A549 (cell line): ENCODE data around the gene ANXA10. TPM values are rescaled to one million over a fixed set of nuclear protein-coding genes. Genes with fewer than 3 reads are reported as not detected.
"Not testable (repeated sequence)": the region's sequence is repeated elsewhere in the genome, so short reads cannot be mapped to it uniquely, and the experiment has no call there.

Source experiments
- ATAC-seq, 2 experiments: fragments of 200-7000 bp in 1 of 2; fragments of >200 bp in 1 of 2; cut with Nextera tagmentation in 1 of 2; cut with Tn5 transposase in 1 of 2; 3 replicates each; pipeline versions ENCODE4 v1.8.0 to v1.9.1; 2018 to 2020; ENCODE audit warnings: mild to moderate bottlenecking in 1 of 2, moderate library complexity in 1 of 2
- CTCF ChIA-PET: fragments of 300-600 bp; sonication (Branson Sonifier 250); formaldehyde crosslinking; extraction: SDS; loops from one replicate; lab custom pipeline; 2021; ENCODE audit warnings: antibody characterized with exemption, inconsistent platforms; lab: Yijun Ruan, JAX
- POLR2A ChIA-PET: fragments of 350-600 bp; formaldehyde crosslinking; extraction: SDS; loops from one replicate; lab custom pipeline; 2021; ENCODE audit warnings: antibody characterized with exemption, inconsistent platforms; lab: Yijun Ruan, JAX
- DNase-seq, 2 experiments: peaks; one replicate each; pipeline versions ENCODE4 v3.0.0 to v3.0.0-alpha.2; 2011 to 2016; ENCODE audit warnings: low read depth in 1 of 2, low spot score in 1 of 2
- FAIRE-seq: peaks from 2 replicates; lab custom pipeline; 2011; peaks lifted over from hg19 to GRCh38; lab: Jason Lieb, UNC
- H3K27ac ChIP-seq, 2 experiments: fragments of >200 bp; sonication (Bioruptor Twin); formaldehyde crosslinking; 3 replicates each; pipeline ENCODE4 v1.5.1; 2016 to 2017
- H3K4me1 ChIP-seq: fragments of >200 bp; sonication (Bioruptor Twin); formaldehyde crosslinking; 3 replicates; pipeline ENCODE4 v1.6.1; 2016
- H3K4me2 ChIP-seq: fragments of >200 bp; sonication (Bioruptor Twin); formaldehyde crosslinking; 3 replicates; pipeline ENCODE4 v1.6.1; 2016
- H3K4me3 ChIP-seq: fragments of >200 bp; sonication (Bioruptor Twin); formaldehyde crosslinking; 3 replicates; pipeline ENCODE4 v1.5.1; 2016
- H3K9me3 ChIP-seq: fragments of >200 bp; sonication (Bioruptor Twin); formaldehyde crosslinking; 3 replicates; pipeline ENCODE4 v1.6.1; 2016
- BHLHE40 ChIP-seq: IDR thresholded peaks from 2 replicates; pipeline ENCODE4 v1.6.1; 2012; ENCODE audit warnings: low read depth, low read length, inconsistent platforms
- CBX2 ChIP-seq: fragments of 200-600 bp; sonication (generic); IDR thresholded peaks from 2 replicates; pipeline ENCODE4 v1.6.1; 2016; ENCODE audit warnings: low read depth, mild to moderate bottlenecking, borderline replicate concordance
- E2F6 ChIP-seq: IDR thresholded peaks from 2 replicates; pipeline ENCODE4 v1.6.1; 2012; ENCODE audit warnings: low read depth, borderline replicate concordance
- EHF ChIP-seq: fragments of 250-450 bp; sonication (Bioruptor Pico); IDR thresholded peaks from 2 replicates; pipeline ENCODE4 v1.5.0; 2020; ENCODE audit warnings: mild to moderate bottlenecking
- FOSB ChIP-seq: fragments of 250-450 bp; sonication (Bioruptor Pico); IDR thresholded peaks from 2 replicates; pipeline ENCODE4 v1.5.0; 2020; ENCODE audit warnings: mild to moderate bottlenecking, moderate library complexity
- FOSL2 ChIP-seq, 2 experiments: fragments of 450-650 bp in 1 of 2; fragments of >200 bp in 1 of 2; sonication (Bioruptor Twin) in 1 of 2; formaldehyde crosslinking; IDR thresholded peaks; 2 replicates each; pipeline versions ENCODE4 v1.5.0 to v1.6.1; 2016 to 2020; ENCODE audit warnings: mild to moderate bottlenecking in 1 of 2, moderate library complexity in 1 of 2
- GATA3 ChIP-seq: IDR thresholded peaks from 2 replicates; pipeline ENCODE4 v1.6.1; 2012; ENCODE audit warnings: borderline replicate concordance
- HES2 ChIP-seq: fragments of >200 bp; sonication (Bioruptor Twin); formaldehyde crosslinking; IDR thresholded peaks from 2 replicates; pipeline ENCODE4 v1.6.1; 2016
- HOXB13 ChIP-seq: fragments of 250-450 bp; sonication (Bioruptor Pico); IDR thresholded peaks from 2 replicates; pipeline ENCODE4 v1.5.0; 2020; ENCODE audit warnings: low read depth, mild to moderate bottlenecking, moderate library complexity
- JUN ChIP-seq, 2 experiments: fragments of >200 bp; sonication (Bioruptor Twin); formaldehyde crosslinking; IDR thresholded peaks; 2 replicates in 1 of 2; 3 replicates in 1 of 2; pipeline ENCODE4 v1.6.1; 2016 to 2017
- KDM1A ChIP-seq: fragments of 200-600 bp; sonication (generic); IDR thresholded peaks from 2 replicates; pipeline ENCODE4 v1.6.1; 2016; ENCODE audit warnings: low read depth, mild to moderate bottlenecking
- MAX ChIP-seq: IDR thresholded peaks from 2 replicates; pipeline ENCODE4 v1.6.1; 2012
- NFE2L2 ChIP-seq: fragments of 150-350 bp; conservative IDR thresholded peaks from 2 replicates; pipeline ENCODE4 v1.6.1; 2014; ENCODE audit warnings: low read length
- NR3C1 ChIP-seq: fragments of >200 bp; sonication (Bioruptor Twin); formaldehyde crosslinking; IDR thresholded peaks from 3 replicates; pipeline ENCODE4 v1.6.1; 2017
- PHF8 ChIP-seq: fragments of 200-600 bp; sonication (generic); IDR thresholded peaks from 2 replicates; pipeline ENCODE4 v1.6.1; 2016; ENCODE audit warnings: low read depth, mild to moderate bottlenecking, antibody characterized with exemption, moderate library complexity, borderline replicate concordance
- POLR2A ChIP-seq: IDR thresholded peaks from 2 replicates; pipeline ENCODE4 v1.6.1; 2012; ENCODE audit warnings: mild to moderate bottlenecking, low read length
- SREBF2 ChIP-seq: fragments of 450-650 bp; IDR thresholded peaks from 2 replicates; pipeline ENCODE4 v1.6.1; 2014; ENCODE audit warnings: mild to moderate bottlenecking, moderate library complexity
- TP53 ChIP-seq: fragments of 250-450 bp; sonication (Bioruptor Pico); IDR thresholded peaks from 2 replicates; pipeline ENCODE4 v1.5.0; 2021; ENCODE audit warnings: mild to moderate bottlenecking, moderate library complexity
- USF2 ChIP-seq: fragments of 450-650 bp; IDR thresholded peaks from 2 replicates; pipeline ENCODE4 v1.6.1; 2014; ENCODE audit warnings: antibody characterized with exemption
- ZC3H11A ChIP-seq: fragments of 450-650 bp; IDR thresholded peaks from 2 replicates; pipeline ENCODE4 v1.6.1; 2014; ENCODE audit warnings: antibody characterized with exemption, mild to moderate bottlenecking
- ZNF302 ChIP-seq: fragments of 250-450 bp; sonication (Bioruptor Pico); IDR thresholded peaks from 2 replicates; pipeline ENCODE4 v1.9.0; 2021; ENCODE audit warnings: inconsistent platforms, mild to moderate bottlenecking, moderate library complexity
- WGBS: methylation state at CpG from one replicate; pipeline ENCODE4 v1.1.6; 2017; ENCODE audit errors: missing lambda C conversion rate; 5-methylcytosine and 5-hydroxymethylcytosine counted together
- polyA plus RNA-seq, 4 experiments: library from polyadenylated mRNA; depleted of rRNA in 3 of 4; stranded (reverse); fragments of >200 nt; fragmentation: RNase III in 1 of 4; extraction: RNeasy Plus Mini Kit Qiagen cat#74134 plus additional on column Dnase treatment in 1 of 4; gene quantifications; 2 replicates in 3 of 4; 3 replicates in 1 of 4; pipeline ENCODE4 v1.2.3, GENCODE V29; 2011 to 2017

Gene ANXA10
- polyA plus RNA-seq, 2 of the 4 experiments (the other 2 are of a cell fraction): 1.7 to 4.0 TPM

- POLR2A ChIA-PET: no interaction called here
- H3K4me3 ChIP-seq: no peak overlapping the region
- ATAC-seq: no peak
- no peak overlapping the region for H3K4me2 ChIP-seq
- no peak for DNase-seq
- no peaks in the 10 kb centered on the region for H3K9me3 ChIP-seq
- no peak for FAIRE-seq
- no peaks in the 10 kb centered on the region for H3K4me1 ChIP-seq
- TF ChIP-seq FOSL2 (IDR thresholded peaks at IDR 0.05) (no peak), FOSL2 (CRISPR knock-in tag; IDR thresholded peaks at IDR 0.05) (no peak), HOXB13 (CRISPR knock-in tag) (no peak)
- H3K27ac ChIP-seq: no peak overlapping the region
- CTCF ChIA-PET: interaction anchor here (1.5 kb wide), 1 partner anchor 23 kb away, joined by 4 read pairs; no protein-coding TSS in a partner anchor
Measured at GRCh38 chr4:168131196-168131595, 38.9 kb downstream of the ANXA10 start.

- H3K27ac ChIP-seq: no peak overlapping the region
- DNase-seq (no peak), ATAC-seq (no peak), FAIRE-seq (no peak)
- no peak overlapping the region for H3K4me3 ChIP-seq
- H3K9me3 ChIP-seq: no peaks in the 10 kb centered on the region
- POLR2A ChIA-PET: no interaction called here
- TF ChIP-seq PHF8 (no peak), EHF (CRISPR knock-in tag) (no peak), USF2 (no peak), E2F6 (no peak), MAX (no peak), JUN (IDR thresholded peaks at IDR 0.05) (no peak), ZNF302 (CRISPR knock-in tag) (no peak), CBX2 (no peak), BHLHE40 (no peak), SREBF2 (no peak), KDM1A (no peak), NFE2L2 (no peak), FOSB (CRISPR knock-in tag) (no peak), NR3C1 (no peak), HES2 (no peak), POLR2A (no peak), ZC3H11A (no peak), TP53 (CRISPR knock-in tag) (no peak), GATA3 (no peak)
- H3K4me2 ChIP-seq: no peak overlapping the region
- CTCF ChIA-PET: no interaction called here
- H3K4me1 ChIP-seq: no peaks in the 10 kb centered on the region
Measured at GRCh38 chr4:168134651-168135050, 42.3 kb downstream of the ANXA10 start.

- ATAC-seq, H3K4me1 ChIP-seq, POLR2A ChIA-PET, H3K4me3 ChIP-seq, FAIRE-seq, H3K4me2 ChIP-seq, DNase-seq, H3K9me3 ChIP-seq: not testable (repeated sequence)
- H3K27ac ChIP-seq: peak overlapping the region in 1 of 2 experiments; percentile 70; a peak in 1 of 6 replicates
- WGBS: 100% methylated on average over 1 of the region's 1 CpG
- CTCF ChIA-PET: interaction anchor here (1.0 kb wide), 1 partner anchor 18 kb away, joined by 7 read pairs; no protein-coding TSS in a partner anchor
Measured at GRCh38 chr4:168135860-168136259, 43.5 kb downstream of the ANXA10 start.

- not testable (repeated sequence) for H3K9me3 ChIP-seq, H3K4me3 ChIP-seq, DNase-seq, H3K4me1 ChIP-seq, FAIRE-seq, H3K4me2 ChIP-seq, ATAC-seq
- peak overlapping the region; percentile 33 to 78; a peak in 4 of 6 replicates for H3K27ac ChIP-seq
- ChIA-PET CTCF (interaction anchor here (2.4 kb wide), 1 partner anchor 16 kb away, joined by 8 read pairs; no protein-coding TSS in a partner anchor), POLR2A (interaction anchor here (0.7 kb wide), 1 partner anchor 39 kb away, joined by 3 read pairs; no protein-coding TSS in a partner anchor)
- WGBS: 53% methylated on average over 2 of the region's 2 CpGs
Measured at GRCh38 chr4:168137695-168138094, 45.4 kb downstream of the ANXA10 start.
